Karpas-422 (cell line): ENCODE data around the gene LMX1A. TPM values are rescaled to one million over a fixed set of nuclear protein-coding genes. Genes with fewer than 3 reads are reported as not detected.

Experiments used
- DNase-seq: peaks from one replicate; pipeline ENCODE4 v3.0.0-alpha.2; 2015
- H2AFZ ChIP-seq: fragments of 200-600 bp; sonication (generic); 2 replicates; pipeline ENCODE4 v1.6.1; 2014; ENCODE audit warnings: antibody characterized with exemption, low read length, mixed read lengths
- H3K27ac ChIP-seq: fragments of 200-600 bp; sonication (generic); 2 replicates; pipeline ENCODE4 v1.5.1; 2014; ENCODE audit warnings: mild to moderate bottlenecking, low read length, moderate library complexity
- H3K27me3 ChIP-seq: fragments of 200-600 bp; sonication (generic); 2 replicates; pipeline ENCODE4 v1.6.1; 2014; ENCODE audit warnings: low read length, mixed read lengths
- H3K36me3 ChIP-seq: fragments of 200-600 bp; sonication (generic); 2 replicates; pipeline ENCODE4 v1.6.1; 2014; ENCODE audit warnings: low read length, mixed read lengths; ENCODE audit not compliant: insufficient read depth
- H3K4me1 ChIP-seq: fragments of 200-600 bp; sonication (generic); 2 replicates; pipeline ENCODE4 v1.6.1; 2014; ENCODE audit warnings: mild to moderate bottlenecking, low read length, mixed read lengths
- H3K4me2 ChIP-seq: fragments of 200-600 bp; sonication (generic); 2 replicates; pipeline ENCODE4 v1.6.1; 2014; ENCODE audit warnings: low read length, low read depth, mild to moderate bottlenecking; ENCODE audit not compliant: poor library complexity, severe bottlenecking
- H3K4me3 ChIP-seq: fragments of 200-600 bp; sonication (generic); 2 replicates; pipeline ENCODE4 v1.5.1; 2014; ENCODE audit warnings: mild to moderate bottlenecking, antibody characterized with exemption, low read length, mixed read lengths
- H3K79me2 ChIP-seq: fragments of 200-600 bp; sonication (generic); 2 replicates; pipeline ENCODE4 v1.6.1; 2014; ENCODE audit warnings: mild to moderate bottlenecking, low read length, mixed read lengths
- H3K9ac ChIP-seq: fragments of 200-600 bp; sonication (generic); 2 replicates; pipeline ENCODE4 v1.6.0; 2014; ENCODE audit warnings: low read length
- H3K9me2 ChIP-seq: fragments of 200-600 bp; sonication (generic), shearing (Covaris generic); replicated peaks from 2 replicates; pipeline ENCODE4 v1.6.0; 2014; ENCODE audit warnings: mild to moderate bottlenecking, low read length, moderate library complexity; ENCODE audit not compliant: insufficient read depth
- H3K9me3 ChIP-seq: fragments of 300-700, 200-600 bp; sonication (generic); 2 replicates; pipeline ENCODE4 v1.6.1; 2014; ENCODE audit warnings: low read length, mixed read lengths
- H4K20me1 ChIP-seq: fragments of 200-600 bp; sonication (generic); 2 replicates; pipeline ENCODE4 v1.6.1; 2014; ENCODE audit warnings: mild to moderate bottlenecking, antibody characterized with exemption, low read length, low read depth; ENCODE audit not compliant: insufficient read depth
- total RNA-seq: library from RNA; depleted of rRNA; stranded (reverse); fragments of >200 nt; shearing (Covaris generic); gene quantifications from 2 replicates; pipeline ENCODE4 v1.2.3, GENCODE V29; 2014; ENCODE audit warnings: low replicate concordance

LMX1A gene
- total RNA-seq, 1 experiment from 2014 or later, result not detected

GRCh38 chr1:165342587-165342986 lies 13.9 kb downstream of the LMX1A start:
- no peaks in the 10 kb centered on the region for H3K36me3 ChIP-seq

GRCh38 chr1:165342168-165342567 lies 14.3 kb downstream of the LMX1A start:
- Histone ChIP-seq H3K79me2 (no peaks in the 10 kb centered on the region), H3K27me3 (no peaks in the 10 kb centered on the region), H3K4me2 (no peak overlapping the region), H3K9me3 (no peaks in the 10 kb centered on the region), H4K20me1 (no peaks in the 10 kb centered on the region), H3K4me3 (no peak overlapping the region), H3K27ac (no peak overlapping the region), H3K36me3 (no peaks in the 10 kb centered on the region), H2AFZ (no peak overlapping the region), H3K4me1 (no peaks in the 10 kb centered on the region), H3K9ac (no peak overlapping the region), H3K9me2 (no peaks in the 10 kb centered on the region)
- no peak for DNase-seq

More at GRCh38 chr1:165342587-165342986, 13.9 kb downstream of the LMX1A start:
- no peaks in the 10 kb centered on the region for H3K4me1 ChIP-seq
- no peak overlapping the region for H3K9ac ChIP-seq
- no peak overlapping the region for H3K27ac ChIP-seq
- no peaks in the 10 kb centered on the region for H3K9me3 ChIP-seq
- no peak overlapping the region for H3K4me3 ChIP-seq
- no peaks in the 10 kb centered on the region for H3K79me2 ChIP-seq
- no peak overlapping the region for H3K4me2 ChIP-seq
- H3K27me3 ChIP-seq, result no peaks in the 10 kb centered on the region
- no peak overlapping the region for H2AFZ ChIP-seq
- no peaks in the 10 kb centered on the region for H4K20me1 ChIP-seq
- H3K9me2 ChIP-seq, result no peaks in the 10 kb centered on the region
- no peak for DNase-seq

- H2AFZ ChIP-seq, result no peak overlapping the region
- no peaks in the 10 kb centered on the region for H3K79me2 ChIP-seq
- no peaks in the 10 kb centered on the region for H3K27me3 ChIP-seq
- no peak for DNase-seq
- H3K4me2 ChIP-seq, result no peak overlapping the region
- H3K9ac ChIP-seq, result no peak overlapping the region
- H3K27ac ChIP-seq, result no peak overlapping the region
- no peaks in the 10 kb centered on the region for H4K20me1 ChIP-seq
- no peak overlapping the region for H3K4me3 ChIP-seq
- no peaks in the 10 kb centered on the region for H3K36me3 ChIP-seq
- no peaks in the 10 kb centered on the region for H3K9me3 ChIP-seq
- no peaks in the 10 kb centered on the region for H3K4me1 ChIP-seq
- H3K9me2 ChIP-seq, result no peaks in the 10 kb centered on the region
These were observed 17.4 kb downstream of the LMX1A start for GRCh38 chr1:165339164-165339563.

- no peak for DNase-seq
- no peak overlapping the region for H3K27ac ChIP-seq
- H3K27me3 ChIP-seq, result no peaks in the 10 kb centered on the region
- no peaks in the 10 kb centered on the region for H3K79me2 ChIP-seq
- no peaks in the 10 kb centered on the region for H4K20me1 ChIP-seq
- no peaks in the 10 kb centered on the region for H3K9me2 ChIP-seq
- no peak overlapping the region for H2AFZ ChIP-seq
- no peak overlapping the region for H3K4me2 ChIP-seq
- no peaks in the 10 kb centered on the region for H3K36me3 ChIP-seq
- no peaks in the 10 kb centered on the region for H3K4me1 ChIP-seq
- H3K4me3 ChIP-seq, result no peak overlapping the region
- no peak overlapping the region for H3K9ac ChIP-seq
- no peaks in the 10 kb centered on the region for H3K9me3 ChIP-seq
These were observed 26.0 kb downstream of the LMX1A start for GRCh38 chr1:165330483-165330882.

GRCh38 chr1:165329104-165329503 lies 27.4 kb downstream of the LMX1A start:
- no peaks in the 10 kb centered on the region for H4K20me1 ChIP-seq
- H2AFZ ChIP-seq, result no peak overlapping the region
- no peaks in the 10 kb centered on the region for H3K79me2 ChIP-seq
- no peak overlapping the region for H3K4me2 ChIP-seq
- H3K4me3 ChIP-seq, result no peak overlapping the region
- no peaks in the 10 kb centered on the region for H3K27me3 ChIP-seq
- no peak for DNase-seq
- no peaks in the 10 kb centered on the region for H3K36me3 ChIP-seq
- H3K9me3 ChIP-seq, result no peaks in the 10 kb centered on the region
- no peaks in the 10 kb centered on the region for H3K9me2 ChIP-seq
- no peak overlapping the region for H3K9ac ChIP-seq
- no peak overlapping the region for H3K27ac ChIP-seq
- no peaks in the 10 kb centered on the region for H3K4me1 ChIP-seq

GRCh38 chr1:165328136-165328535 lies 28.4 kb downstream of the LMX1A start:
- H3K9me3 ChIP-seq, result no peaks in the 10 kb centered on the region
- H4K20me1 ChIP-seq, result no peaks in the 10 kb centered on the region
- no peaks in the 10 kb centered on the region for H3K4me1 ChIP-seq
- no peak overlapping the region for H3K9ac ChIP-seq
- no peaks in the 10 kb centered on the region for H3K36me3 ChIP-seq
- H3K4me3 ChIP-seq, result no peak overlapping the region
- H3K79me2 ChIP-seq, result no peaks in the 10 kb centered on the region
- H3K4me2 ChIP-seq, result no peak overlapping the region
- H2AFZ ChIP-seq, result no peak overlapping the region
- no peaks in the 10 kb centered on the region for H3K27me3 ChIP-seq
- no peak overlapping the region for H3K27ac ChIP-seq
- DNase-seq, result no peak
- H3K9me2 ChIP-seq, result no peaks in the 10 kb centered on the region

GRCh38 chr1:165327538-165327937 lies 29.0 kb downstream of the LMX1A start:
- Histone ChIP-seq H3K9me3 (no peaks in the 10 kb centered on the region), H3K79me2 (no peaks in the 10 kb centered on the region), H3K36me3 (no peaks in the 10 kb centered on the region), H3K27ac (no peak overlapping the region), H3K9me2 (no peaks in the 10 kb centered on the region), H3K4me1 (no peaks in the 10 kb centered on the region), H3K27me3 (no peaks in the 10 kb centered on the region), H4K20me1 (no peaks in the 10 kb centered on the region), H3K4me3 (no peak overlapping the region), H3K9ac (no peak overlapping the region), H3K4me2 (no peak overlapping the region), H2AFZ (no peak overlapping the region)
- no peak for DNase-seq

- Histone ChIP-seq H3K27ac (no peak overlapping the region), H3K36me3 (no peaks in the 10 kb centered on the region), H3K9me3 (no peaks in the 10 kb centered on the region), H3K4me1 (no peaks in the 10 kb centered on the region), H2AFZ (no peak overlapping the region), H3K9ac (no peak overlapping the region), H3K79me2 (no peaks in the 10 kb centered on the region), H4K20me1 (no peaks in the 10 kb centered on the region), H3K27me3 (no peaks in the 10 kb centered on the region), H3K4me3 (no peak overlapping the region), H3K4me2 (no peak overlapping the region), H3K9me2 (no peaks in the 10 kb centered on the region)
- no peak for DNase-seq
These were observed 30.9 kb downstream of the LMX1A start for GRCh38 chr1:165325460-165326203.
